HG03139 (cell line): Measurements from ENCODE around the gene TNFRSF1A.

Source experiments
- ATAC-seq: cut with Tn5 transposase; IDR thresholded peaks from one replicate; pipeline ENCODE4 v1.9.1; 2021; ENCODE audit not compliant: unreplicated experiment

Gene TNFRSF1A

DNA sequence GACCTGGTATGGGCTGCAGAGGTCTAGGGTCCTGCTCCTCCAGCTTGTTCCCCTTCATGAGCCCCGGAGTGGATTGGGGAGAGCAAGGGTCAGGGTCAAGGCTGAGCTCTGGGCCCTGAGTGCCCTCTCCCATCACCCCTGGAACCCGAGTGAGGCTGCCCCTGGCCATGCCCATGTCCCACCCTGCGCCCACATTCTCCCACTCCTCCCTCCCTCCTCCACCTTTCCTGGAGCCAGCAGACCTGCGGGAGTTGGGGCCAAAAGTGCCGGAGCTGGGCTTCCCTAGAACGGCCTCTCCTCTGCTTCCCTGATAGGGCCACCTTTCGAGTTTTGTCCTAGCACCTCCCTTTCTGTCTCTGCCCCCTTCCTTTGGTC lies 32.9 kb upstream of the TNFRSF1A start:
- ATAC-seq, result no peak

GRCh38 chr12:6374028-6374785 lies 32.3 kb upstream of the TNFRSF1A start:
- ATAC-seq, result no peak

GRCh38 chr12:6373022-6373787 lies 31.3 kb upstream of the TNFRSF1A start:
- no peak for ATAC-seq

- no peak for ATAC-seq
These were observed 30.6 kb upstream of the TNFRSF1A start for GRCh38 chr12:6372403-6373003.

DNA sequence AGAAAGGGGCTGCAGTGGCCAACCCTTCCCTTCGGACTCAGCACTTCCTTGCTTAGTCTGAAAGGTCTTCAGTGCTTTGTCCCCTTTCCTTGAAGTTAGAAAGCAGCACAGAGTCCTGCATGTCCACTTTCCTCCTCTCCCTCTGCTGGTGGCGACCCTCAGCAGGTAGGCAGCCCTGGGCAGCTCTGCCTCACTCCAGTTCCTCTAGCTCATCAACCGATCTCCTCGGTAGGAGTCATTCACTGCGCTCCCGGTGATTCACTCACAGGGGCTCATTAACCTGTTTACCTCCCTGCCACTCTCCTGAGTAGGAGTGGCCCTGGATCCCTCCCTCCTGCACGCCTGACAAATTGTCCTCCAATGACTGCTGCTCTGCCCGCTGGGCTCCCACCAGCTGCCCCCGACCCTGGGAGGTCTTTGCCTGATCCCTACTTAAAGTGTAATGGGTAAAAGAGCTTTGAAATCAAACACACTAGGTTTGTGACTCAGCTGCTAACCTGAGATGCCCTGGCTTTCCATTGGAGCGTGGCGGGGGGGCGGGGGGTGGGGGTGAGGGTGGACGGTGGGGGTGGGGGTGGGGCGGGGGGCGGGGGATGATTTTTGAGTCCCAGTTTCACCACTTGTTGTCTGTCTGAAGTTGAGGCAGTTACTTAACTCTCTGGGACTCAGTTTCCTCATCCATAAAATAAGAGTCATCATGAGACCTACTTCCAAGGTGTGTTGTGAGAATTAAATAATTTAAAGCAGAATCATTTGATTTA lies 29.3 kb upstream of the TNFRSF1A start:
- no peak for ATAC-seq

GRCh38 chr12:6370576-6370935 lies 28.7 kb upstream of the TNFRSF1A start:
- ATAC-seq, result no peak

DNA sequence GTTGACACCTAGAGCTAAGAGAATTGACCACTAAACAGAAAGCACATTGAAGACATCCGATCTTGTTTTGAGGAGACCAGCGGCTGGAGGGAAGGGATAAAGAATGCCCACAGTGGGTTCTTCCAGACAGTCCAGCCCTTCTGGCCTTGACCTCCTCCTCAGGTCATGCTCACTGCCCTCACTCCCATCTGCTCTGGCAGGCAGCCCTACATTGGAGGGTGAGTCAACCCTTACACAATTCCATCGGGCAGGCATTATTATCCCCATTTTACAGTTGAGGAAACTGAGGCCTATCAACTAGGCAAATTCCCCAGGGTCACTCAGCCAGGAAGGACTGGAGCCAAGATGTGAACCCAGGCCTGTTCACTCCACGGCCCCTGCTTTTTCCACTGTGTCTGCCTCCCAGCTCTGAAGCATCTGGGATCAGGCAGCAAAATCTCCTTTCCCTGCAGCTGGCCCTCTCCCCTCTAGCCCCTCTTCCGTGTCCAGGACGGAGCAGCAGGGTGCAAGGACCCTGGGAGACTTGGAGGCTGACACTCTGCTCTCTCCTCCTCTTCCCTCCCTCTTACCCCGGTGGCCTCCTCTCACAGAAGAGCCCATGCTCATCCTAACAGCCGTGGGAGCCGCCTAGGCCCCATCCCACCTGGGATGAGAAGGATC lies 28.2 kb upstream of the TNFRSF1A start:
- ATAC-seq, result no peak

DNA sequence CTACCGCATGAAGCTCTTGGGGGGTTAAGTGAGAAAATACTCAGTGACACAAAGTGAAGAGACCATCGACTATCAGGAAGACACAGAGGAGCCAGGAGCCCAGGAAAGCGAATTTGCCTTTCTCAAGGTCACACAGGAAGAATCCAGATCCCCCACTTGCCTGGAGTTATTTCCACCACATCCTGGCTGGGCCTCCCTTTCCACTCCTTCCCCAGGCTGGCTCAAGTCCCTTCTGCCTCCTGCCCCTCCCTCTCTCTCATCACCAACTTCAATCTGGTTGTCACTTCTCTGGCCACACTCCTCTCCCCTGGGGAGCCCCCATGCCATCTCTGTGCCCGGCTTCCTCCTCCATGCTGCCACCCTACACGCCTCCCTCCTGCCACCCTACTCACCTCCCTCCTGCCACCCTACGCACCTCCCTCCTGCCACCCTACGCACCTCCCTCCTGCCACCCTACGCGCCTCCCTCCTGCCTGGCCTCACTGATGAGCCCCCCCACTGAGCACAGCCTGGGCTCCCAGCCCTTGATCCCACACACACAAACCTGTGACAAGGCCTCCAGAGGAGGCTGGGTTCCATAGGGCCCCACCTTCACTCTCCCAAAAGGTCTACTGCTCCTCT lies 27.1 kb upstream of the TNFRSF1A start:
- ATAC-seq, result no peak

DNA sequence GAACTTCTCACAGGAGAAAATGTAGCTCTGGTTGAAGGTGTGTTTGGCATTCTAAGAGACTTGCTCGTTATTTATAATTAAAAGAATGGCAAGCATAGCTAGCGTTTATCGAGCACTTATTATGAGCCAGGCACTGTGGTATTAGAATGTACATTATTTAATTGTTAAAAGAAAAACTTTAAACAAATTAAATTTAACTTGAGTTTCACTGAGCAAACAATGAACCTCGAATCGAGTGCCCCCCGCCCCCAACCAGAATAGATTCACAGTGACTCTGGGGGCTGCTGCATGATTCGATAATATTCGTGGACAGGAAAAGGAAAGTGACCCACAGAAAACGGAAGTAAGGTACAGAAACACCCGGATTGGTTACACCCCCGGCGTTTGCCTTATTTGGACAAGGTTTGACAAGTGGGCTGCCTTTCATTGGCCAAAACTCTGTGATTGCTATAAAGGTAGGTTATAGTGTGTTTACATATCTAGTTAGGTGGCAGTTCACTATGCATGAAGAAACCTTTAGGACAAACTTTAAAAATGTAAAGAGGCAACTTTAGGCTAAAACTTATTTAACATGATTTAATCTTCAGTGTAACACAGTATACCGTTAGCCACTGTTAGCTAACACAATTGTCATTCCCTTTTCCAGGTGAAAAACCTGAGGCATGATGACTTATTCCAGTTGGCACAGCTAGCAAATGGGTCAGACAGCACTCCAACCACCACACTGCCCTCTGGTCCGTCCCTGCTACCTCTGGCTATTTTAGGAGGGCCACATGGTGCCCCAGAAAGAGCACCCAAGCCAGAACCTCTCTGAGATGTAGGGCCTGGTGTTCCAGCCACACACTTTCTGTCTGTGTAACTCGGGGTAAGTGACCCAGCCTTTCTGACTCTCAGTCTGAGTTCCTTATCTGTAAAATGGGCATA lies 26.4 kb upstream of the TNFRSF1A start:
- no peak for ATAC-seq

DNA sequence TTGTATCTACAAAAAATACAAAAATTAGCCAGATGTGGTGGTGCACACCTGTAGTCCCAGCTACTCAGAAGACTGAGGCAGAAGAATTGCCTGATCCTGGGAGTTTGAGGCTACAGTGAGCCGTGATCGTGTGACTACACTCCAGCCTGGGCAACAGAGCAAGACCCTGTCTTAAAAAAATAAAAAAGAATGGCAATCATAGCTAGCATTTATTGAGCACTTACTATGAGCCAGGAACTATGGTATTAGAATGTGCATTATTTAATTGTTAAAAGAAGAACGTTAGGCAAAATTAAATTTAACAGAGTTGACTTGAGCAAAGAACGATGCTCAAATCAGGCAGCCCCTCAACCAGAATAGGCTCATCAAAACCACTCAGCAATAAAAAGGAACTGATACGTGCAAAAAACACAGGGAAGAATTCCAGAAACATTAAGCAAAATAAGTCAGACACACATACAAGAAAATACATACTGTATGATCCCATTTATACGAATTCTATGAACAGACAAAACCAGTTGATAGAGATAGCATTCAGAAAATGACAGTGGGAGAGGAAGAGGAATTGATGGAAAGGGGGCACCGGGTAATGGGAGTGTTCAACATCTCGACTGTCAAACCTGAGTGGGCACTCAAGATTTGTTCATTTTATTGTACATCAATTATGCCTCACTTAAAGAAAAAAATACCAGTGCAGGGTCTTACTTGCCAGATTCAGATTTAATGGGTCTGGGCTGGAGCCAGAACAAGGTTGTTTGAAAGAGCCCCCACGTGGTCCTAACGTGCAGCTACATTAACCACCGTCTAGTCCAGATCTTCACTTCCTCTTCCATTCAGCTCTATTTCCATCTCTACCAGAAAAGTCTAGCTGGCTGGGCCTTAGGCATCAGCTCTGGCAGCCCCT lies 25.4 kb upstream of the TNFRSF1A start:
- ATAC-seq, result no peak

DNA sequence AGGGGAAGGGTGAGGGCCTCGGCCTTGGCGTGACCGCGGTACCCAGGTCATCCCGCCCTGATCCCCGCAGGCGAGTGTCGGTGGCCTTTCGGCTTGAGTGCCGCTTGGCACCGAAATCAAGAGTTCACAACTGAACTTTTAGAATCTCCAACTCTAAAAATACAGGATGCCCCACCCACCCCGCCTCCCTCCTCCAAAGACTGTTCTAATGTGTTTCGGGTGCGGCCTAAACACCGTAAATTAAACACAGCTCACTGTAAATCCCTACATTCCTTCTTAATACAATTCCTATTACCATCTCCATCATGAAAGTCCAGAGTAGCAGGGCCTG lies 22.1 kb upstream of the TNFRSF1A start:
- no peak for ATAC-seq

- ATAC-seq, result no peak
These were observed 21.6 kb upstream of the TNFRSF1A start for GRCh38 chr12:6363330-6364043.

GRCh38 chr12:6363010-6363329 lies 21.1 kb upstream of the TNFRSF1A start:
- no peak for ATAC-seq

GRCh38 chr12:6362403-6362802 lies 20.5 kb upstream of the TNFRSF1A start:
- no peak for ATAC-seq

DNA sequence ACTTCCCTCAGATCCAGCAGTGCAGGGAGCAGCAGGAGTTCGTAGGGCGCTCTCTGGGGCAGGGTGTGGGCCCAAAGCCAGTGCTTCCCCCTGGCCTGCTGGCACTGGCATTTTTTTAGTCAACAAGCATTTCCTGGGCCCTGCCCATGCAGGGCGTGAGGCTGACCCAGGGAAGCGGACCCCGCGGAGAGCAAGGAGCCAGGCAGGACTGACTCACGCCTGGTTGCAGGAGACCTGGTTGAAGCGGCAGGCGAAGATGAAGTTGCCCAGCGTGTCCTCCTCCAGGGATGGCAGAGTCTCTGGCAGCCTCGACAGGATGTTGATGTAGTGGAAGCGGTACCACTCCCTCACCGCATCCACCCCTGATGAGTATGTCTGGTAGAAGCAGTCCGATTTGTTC lies 20.0 kb upstream of the TNFRSF1A start:
- no peak for ATAC-seq

GRCh38 chr12:6360578-6361490 lies 19.0 kb upstream of the TNFRSF1A start:
- no peak for ATAC-seq

- no peak for ATAC-seq
These were observed 18.2 kb upstream of the TNFRSF1A start for GRCh38 chr12:6360080-6360571.
